Neural progenitor cell (in vitro differentiated cells): ENCODE measurements around the gene IL2RA.

Experiments
- EZH2 ChIP-seq: fragments of 200-600 bp; sonication (generic); IDR thresholded peaks from 2 replicates; pipeline ENCODE4 v1.6.1; 2017; ENCODE audit warnings: antibody characterized with exemption, mild to moderate bottlenecking, moderate library complexity
- EZH2phosphoT487 ChIP-seq: fragments of 200-600 bp; sonication (generic); IDR thresholded peaks from 2 replicates; pipeline ENCODE4 v1.6.1; 2017; ENCODE audit warnings: antibody characterized with exemption
- TF ChIP-seq, protein P1 (sequence below): fragments of 200-600 bp; sonication (generic); IDR thresholded peaks from 2 replicates; pipeline ENCODE4 v1.5.1; 2017; ENCODE audit warnings: antibody characterized with exemption, mild to moderate bottlenecking

DNA sequence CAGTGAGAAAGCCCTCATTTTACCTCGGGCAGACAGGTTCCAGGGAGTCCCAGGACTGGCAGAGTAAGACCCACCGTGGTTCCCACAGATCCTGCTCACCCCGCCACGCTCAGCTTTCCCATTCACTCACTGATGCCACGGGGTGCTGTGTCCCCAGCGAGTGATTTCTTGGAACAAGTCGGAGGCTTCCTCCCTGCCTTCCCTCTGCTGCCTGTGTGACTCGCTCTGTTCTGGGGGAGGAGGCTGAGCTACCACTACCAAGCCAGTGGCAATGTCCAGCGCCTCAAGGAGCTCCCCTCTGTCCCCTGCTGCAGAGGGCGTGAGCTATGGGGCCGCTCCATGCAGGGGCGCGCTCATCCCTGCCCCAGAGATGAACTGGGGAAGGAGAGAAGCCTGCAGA lies 97.4 kb downstream of the IL2RA start:
- TF ChIP-seq, protein P1, sequence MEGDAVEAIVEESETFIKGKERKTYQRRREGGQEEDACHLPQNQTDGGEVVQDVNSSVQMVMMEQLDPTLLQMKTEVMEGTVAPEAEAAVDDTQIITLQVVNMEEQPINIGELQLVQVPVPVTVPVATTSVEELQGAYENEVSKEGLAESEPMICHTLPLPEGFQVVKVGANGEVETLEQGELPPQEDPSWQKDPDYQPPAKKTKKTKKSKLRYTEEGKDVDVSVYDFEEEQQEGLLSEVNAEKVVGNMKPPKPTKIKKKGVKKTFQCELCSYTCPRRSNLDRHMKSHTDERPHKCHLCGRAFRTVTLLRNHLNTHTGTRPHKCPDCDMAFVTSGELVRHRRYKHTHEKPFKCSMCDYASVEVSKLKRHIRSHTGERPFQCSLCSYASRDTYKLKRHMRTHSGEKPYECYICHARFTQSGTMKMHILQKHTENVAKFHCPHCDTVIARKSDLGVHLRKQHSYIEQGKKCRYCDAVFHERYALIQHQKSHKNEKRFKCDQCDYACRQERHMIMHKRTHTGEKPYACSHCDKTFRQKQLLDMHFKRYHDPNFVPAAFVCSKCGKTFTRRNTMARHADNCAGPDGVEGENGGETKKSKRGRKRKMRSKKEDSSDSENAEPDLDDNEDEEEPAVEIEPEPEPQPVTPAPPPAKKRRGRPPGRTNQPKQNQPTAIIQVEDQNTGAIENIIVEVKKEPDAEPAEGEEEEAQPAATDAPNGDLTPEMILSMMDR = no peak
- TF ChIP-seq EZH2 = no peak
- no peak for TF ChIP-seq EZH2phosphoT487
